NCI-H146 (cell line): Measurements from ENCODE around the gene AKT1.
"Not testable (repeated sequence)": the region's sequence is repeated elsewhere in the genome, so short reads cannot be mapped to it uniquely, and the experiment has no call there.

Experiments used
- DNase-seq: peaks from one replicate; lab custom pipeline; 2025; lab: John Stamatoyannopoulos, UW

The AKT1 gene

DNA sequence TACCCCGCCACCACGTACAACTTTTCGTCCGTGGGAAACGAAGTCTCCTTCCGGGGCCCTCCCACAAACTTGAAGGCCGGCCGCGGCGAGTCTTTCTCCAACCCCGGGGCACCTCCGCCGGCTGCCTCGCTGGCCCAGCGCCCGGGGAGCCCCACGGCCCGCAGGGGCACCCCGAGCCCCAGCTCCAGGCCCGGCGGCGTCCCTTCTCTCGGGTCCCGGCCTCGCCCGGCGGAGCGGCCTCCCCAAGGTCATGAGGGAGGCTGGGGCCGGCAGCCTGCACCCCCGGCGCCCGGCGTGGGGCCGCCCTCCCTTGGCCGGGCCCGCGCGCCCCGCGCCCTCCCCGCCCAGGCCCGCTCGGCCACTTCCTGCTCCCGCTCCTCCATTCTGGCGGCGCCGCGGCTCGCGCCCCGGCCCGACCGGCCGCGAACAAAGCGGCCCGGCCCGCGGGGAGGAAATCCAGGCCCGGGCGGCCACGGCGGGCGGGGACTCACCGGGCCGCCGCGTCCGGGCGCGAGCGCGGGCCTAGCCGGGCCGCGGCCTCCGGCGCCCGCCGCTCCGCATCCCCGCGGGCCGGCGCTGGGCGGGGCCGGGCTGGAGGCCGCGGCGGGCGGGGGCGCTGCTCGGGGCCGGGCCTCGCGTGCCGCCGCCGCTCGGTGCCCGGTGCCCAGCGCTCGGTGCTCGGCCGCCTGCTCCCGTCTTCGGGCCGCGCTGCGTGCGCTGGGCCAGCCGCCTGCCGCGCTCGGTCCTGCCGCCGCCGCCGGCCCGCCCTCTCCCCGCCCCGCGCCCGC, at the start of gene AKT1:
AKT1 (minus strand) TSS at position 756 of the 788 bp plus-strand sequence. CDS start 3,105 bp downstream, outside the sequence.
- DNase-seq: peak; percentile 43

DNA sequence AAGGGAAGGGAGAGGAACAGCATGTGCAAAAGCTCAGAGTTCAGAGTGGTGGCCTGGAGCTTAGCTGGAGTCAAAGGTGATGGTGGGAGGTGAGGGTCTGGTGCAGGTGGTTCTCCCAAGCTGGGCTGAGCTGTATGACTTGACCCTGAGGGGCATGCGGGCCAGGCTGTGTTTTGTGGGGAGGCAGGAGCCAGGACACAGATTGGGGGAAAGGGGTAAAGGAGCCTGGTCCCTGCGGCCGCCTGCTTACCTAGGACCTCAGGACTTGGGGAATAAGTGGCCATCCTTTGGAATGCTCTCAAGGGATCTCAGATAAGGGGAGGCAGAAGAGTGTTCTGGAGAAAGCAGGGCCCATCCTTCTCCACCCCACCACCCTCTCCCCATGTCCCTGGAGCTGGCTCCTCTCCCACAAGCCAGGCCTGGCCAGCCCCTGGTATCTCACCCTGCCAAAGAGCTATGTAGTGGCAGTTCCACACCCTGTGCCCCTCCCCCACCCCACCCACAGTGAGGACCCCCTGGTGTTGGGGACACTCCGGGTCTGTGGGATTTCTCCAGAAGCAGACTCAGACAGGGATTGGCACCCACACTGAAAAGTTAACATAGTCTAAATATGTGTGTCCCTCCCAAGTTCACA, 49.6 kb upstream of the AKT1 start:
- DNase-seq: no peak

DNA sequence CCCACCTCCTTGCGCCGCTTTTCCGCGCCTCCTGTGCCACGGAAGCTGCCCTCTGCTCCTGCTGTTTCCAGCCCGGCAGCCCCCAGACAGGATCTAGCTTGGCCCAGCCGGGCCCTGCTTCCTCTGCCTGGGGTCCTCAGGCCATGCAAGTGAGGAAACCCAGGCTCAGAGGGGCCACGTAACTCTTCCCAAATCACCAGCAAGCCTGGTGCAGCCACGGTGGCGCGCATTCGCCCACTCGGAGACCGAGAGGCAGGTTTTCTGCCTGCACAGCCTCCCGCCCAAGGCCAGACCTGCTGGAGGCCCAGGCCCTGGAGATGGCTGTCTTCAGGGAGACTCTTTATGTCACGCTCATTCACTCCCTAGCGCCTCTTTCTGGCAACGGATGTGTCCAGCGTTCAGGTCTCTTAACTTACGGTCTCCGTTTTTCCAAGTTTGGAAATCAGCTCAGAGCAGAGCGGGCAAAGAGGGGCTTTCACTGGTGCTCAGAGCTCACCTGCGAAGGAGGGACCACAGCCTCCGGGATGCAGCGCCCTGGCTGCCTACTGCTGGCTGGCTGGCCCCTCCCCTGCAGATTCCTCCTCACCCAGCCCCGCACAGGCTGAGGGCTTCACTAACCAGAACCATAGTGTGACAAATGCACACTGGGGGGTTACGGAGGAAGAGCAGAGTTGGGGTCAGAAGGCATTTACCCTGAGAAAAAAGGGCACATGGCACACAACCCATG, 48.9 kb upstream of the AKT1 start:
- DNase-seq: peak; percentile 36

GRCh38 chr14:104843442-104844305, 48.1 kb upstream of the AKT1 start:
- DNase-seq: peak; percentile 51

GRCh38 chr14:104843006-104843405, 47.5 kb upstream of the AKT1 start:
- no peak for DNase-seq

DNA sequence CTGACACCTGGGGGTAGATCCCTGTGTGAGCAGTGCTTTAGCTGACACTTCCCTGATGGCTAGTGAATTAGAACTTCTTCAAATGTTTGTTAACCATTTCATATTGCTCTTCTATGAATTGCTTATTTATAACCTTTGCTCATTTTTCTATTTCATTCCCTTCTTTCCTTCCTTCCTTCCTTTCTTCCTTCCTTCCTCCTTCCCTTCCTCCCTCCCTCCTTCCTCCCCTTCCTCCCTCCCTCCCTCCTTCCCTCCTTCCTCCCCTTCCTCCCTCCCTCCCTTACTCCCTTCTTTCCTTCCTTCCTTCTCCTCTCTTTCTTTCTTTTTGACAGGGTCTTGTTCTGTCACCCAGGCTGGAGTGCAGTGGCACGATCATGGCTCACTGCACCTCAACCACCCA, 46.2 kb upstream of the AKT1 start:
- no peak for DNase-seq

GRCh38 chr14:104836171-104836935, 40.8 kb upstream of the AKT1 start:
- not testable (repeated sequence) for DNase-seq

DNA sequence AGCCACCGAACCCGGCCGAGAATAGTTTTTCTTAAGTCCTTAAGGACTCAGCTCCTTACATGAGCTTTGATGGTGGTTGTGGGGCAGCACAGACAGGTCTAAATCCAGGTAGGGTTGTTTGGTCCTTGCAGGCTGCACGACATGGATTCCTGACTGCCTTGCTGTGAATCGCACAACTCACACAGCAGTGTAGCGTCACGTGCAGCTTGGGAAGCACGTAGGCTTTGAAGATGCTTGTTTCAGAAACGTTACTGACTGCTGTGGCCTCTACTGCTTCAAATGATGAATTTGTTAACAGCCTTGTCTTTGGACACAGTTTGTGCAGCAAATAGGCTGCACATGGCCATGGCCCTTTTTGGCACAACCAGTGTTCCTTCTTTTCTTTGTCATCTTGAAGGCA, 35.2 kb upstream of the AKT1 start:
- DNase-seq: peak; percentile 23

DNA sequence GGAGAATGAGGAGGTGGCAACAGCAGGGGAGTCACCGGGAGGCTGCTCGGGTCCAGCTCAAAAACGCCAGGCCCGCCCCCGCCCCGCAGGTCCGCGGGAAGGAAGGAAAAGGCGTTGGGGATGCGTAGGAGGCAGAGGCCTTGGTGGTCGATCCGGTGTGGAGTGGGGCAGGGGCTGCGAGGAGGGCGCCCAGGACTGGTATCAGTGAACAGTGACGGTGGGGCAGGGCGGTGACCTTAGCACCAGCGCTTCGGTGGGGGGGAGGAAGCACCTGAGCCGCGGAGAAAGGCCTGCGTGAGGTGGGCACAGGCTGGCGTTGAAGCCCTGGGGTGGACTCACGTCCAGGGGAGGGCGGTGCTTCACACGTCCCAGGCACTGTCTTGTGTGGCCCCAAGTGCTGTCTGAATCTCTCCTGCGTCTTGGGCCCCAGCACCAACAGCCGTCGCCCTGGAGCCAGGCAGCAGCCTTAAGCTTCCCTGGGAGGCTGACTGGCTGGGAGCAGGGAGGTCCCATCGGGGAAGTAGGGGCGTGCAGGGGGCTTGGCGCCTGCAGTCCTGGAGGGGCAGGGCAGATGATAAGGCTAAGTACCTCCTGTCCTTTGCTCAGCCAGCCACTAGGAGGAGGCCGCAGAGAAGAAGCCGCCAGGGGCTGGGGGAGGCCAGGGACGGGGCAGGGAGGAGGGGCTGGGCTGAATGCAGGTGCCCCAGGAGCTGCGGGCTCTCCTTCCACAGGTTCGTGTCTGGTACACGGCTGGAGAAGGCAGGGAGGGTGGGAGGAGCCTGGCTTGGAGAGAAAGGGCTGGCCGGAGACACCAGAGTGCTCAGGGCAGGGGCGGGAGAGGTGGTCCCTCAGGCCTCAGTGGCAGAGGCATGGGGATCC, 31.9 kb upstream of the AKT1 start:
- DNase-seq: peak; percentile 77

GRCh38 chr14:104826861-104827176, 31.3 kb upstream of the AKT1 start:
- DNase-seq: no peak

GRCh38 chr14:104826189-104826860, 30.8 kb upstream of the AKT1 start:
- DNase-seq: peak; percentile 89

DNA sequence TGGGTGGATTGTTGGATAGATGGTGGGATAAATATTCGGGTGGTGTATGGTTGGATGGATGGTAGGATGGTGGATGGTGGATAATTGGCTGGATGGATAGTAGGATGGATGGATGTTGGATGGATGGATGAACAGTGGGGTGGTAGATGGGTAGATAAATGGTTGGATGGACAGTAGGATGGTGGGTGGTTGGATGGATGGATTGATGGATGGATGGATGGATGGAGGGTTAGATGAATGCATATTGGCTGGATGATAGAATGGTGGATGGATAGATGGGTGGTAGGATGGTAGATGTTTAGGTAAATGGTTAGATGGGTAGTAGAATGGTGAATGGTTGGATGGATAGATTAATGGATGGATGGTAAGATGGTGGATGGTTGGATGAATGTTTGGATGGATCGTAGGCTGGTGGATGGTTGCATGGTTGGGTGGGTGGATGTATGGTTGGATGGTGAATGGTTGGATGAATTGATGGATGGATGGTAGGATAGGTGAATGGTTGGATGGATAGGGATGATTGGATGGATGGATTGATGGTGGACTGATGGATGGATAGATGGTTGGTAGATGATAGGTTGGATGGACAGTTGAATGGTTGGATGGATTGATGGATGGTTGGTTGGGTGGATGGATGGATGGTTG, 28.9 kb upstream of the AKT1 start:
- no peak for DNase-seq

DNA sequence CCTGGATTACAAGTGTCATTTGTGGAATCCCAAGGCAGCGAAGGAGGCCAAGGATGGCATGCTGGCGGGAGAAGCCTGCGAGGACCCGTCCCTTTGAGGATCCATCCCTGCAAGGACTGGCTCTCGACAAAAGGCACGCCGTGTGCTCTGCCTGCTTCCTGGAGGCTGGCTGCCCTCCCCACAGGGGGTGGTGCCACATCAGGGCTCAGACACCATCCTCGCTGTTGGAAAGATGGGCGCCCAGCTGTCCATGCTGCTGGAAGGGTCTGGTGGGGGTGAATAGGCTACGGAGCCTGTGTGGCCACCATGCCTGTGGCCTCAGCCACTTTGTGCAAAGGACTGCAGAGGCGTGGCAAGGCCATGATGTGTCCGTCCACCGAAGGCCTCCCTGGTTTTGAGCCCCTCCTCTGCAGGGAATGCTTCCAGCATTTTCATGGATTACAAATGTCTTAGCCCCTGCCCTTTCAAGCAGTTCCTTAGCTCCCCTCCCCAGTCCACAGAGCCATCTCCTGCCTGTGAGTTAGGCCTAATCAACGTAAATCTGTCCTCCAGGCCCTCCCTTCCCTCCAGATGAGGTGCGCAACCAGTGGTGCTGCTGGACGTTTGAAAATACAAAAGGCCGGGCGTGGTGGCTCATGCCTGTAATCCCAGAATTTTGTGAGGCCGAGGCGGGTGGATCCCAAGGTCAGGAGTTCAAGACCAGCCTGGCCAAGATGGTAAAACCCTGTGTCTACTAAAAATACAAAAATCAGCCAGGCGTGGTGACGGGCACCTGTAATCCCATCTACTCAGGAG, 27.5 kb upstream of the AKT1 start:
- DNase-seq: no peak

DNA sequence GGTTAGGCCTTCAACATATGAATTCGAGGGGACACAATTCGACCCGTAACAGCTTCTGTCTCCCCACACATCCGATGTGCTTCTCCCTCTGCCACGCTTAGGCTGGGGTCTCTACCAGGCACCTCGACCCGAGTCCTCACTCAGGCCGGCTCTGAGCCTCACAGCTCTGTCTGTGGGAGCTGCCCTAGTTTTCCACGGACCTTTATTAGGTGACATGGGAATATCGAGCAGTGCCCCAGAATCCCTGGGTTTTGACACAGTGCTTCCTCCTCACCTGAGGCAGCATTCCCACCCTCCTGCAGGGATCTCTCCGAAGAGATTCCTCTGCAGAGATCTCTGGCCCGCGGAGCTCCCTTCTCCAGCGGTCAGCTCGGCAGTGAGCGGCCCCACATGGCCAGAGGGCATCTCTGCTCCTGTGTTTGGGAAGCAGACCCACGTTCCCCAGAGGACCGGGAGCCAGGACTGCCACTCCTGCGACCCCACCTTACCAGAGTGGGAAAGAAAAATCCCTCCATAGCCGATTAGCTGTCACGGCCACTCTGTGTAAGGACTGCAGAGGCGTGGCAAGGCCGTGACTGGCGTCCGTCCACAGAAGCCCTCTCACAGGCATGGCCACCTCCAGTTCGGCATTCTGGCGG, 26.5 kb upstream of the AKT1 start:
- no peak for DNase-seq

- no peak for DNase-seq
These were observed 25.8 kb upstream of the AKT1 start for GRCh38 chr14:104821229-104821945.

DNA sequence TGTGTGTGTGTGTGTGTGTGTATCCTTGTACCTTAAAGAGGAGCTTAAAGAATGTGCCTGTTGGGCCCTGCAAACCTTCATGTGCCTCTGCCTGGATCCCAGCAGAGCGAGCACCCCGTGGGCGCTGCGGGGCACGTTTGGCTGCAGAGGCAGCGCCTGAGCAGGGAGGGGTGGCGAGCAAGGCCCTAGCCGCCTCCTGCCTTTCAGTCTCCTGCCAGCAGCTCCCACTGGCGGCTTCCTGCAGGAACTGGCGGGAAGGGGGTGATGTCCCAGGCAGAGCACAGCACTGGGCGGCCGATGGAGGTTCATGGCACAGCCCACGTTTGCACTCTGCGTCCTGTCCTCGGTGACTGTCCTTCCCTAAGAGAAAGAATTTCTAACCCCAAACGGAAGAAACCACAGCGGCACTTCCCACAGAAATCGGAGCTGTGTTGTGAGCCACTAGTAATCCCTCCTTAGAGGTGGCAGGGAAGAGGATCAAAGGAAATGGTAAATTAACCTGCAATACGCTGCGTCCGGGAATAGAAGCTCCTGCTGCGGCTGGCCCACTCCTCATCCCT, 25.2 kb upstream of the AKT1 start:
- peak; percentile 86 for DNase-seq

DNA sequence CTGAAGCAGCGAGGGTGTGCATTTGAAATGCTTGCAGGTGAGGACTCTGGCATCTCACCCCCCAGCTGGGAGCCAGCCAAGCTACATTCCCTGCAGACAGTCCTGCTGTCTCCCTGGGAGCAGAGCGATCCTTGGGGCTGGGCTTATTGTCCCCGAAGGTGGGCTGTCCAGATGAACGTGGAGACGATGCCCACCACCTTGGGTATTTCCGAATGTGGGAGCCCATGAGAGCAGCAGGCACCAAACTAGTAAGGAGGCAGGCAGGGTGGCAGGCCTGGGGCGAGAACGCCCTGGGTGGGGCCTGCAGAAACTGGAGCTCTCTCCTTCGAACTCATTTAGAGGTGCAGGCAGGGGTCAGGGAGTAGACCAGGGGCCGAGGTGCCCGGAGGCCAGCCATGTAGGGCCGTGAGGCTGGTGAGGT, 23.8 kb upstream of the AKT1 start:
- DNase-seq: no peak
